K562 (cell line): Measurements from ENCODE around the gene FBXO48. TPM values are rescaled to one million over a fixed set of nuclear protein-coding genes. Genes with fewer than 3 reads are reported as not detected.

Experiments used
- ATF7 ChIP-seq: fragments of 450-650 bp; IDR thresholded peaks from 2 replicates; pipeline ENCODE4 v1.7.1; 2014; ENCODE audit warnings: mild to moderate bottlenecking, moderate library complexity
- CEBPG ChIP-seq, 3 experiments: fragments of 200-800 bp in 1 of 3; sonication (Bioruptor generic) in 1 of 3; sonication (generic) in 1 of 3; formaldehyde crosslinking in 1 of 3; IDR thresholded peaks in 2 of 3; conservative IDR thresholded peaks in 1 of 3; 2 replicates each; pipeline versions ENCODE4 v1.6.1 to v1.8.0; 2016 to 2022; ENCODE audit warnings: missing compliant biosample characterization in 2 of 3, missing genetic modification characterization in 2 of 3, mild to moderate bottlenecking in 1 of 3, missing genetic modification reagents in 1 of 3
- FOXM1 ChIP-seq, 2 experiments: fragments of 450-650 bp in 1 of 2; sonication (generic) in 1 of 2; formaldehyde crosslinking in 1 of 2; IDR thresholded peaks; 2 replicates each; pipeline versions ENCODE4 v1.6.1 to v1.9.0; 2017 to 2022; ENCODE audit warnings: low read depth in 2 of 2, mild to moderate bottlenecking in 2 of 2, missing genetic modification reagents in 1 of 2, moderate library complexity in 1 of 2
- FUS ChIP-seq: fragments of 200-400 bp; formaldehyde crosslinking; optimal IDR thresholded peaks from 2 replicates; pipeline ENCODE3; 2017; ENCODE audit warnings: low read depth, low read length
- HSF4 ChIP-seq: fragments of 250-450 bp; sonication (Bioruptor Pico); IDR thresholded peaks from 2 replicates; pipeline ENCODE4 v2.1.2; 2022; ENCODE audit warnings: mild to moderate bottlenecking, moderate library complexity, borderline replicate concordance
- KDM2B ChIP-seq: fragments of 250-450 bp; sonication (Bioruptor Pico); IDR thresholded peaks from 2 replicates; pipeline ENCODE4 v1.8.0; 2021; ENCODE audit warnings: mild to moderate bottlenecking, moderate library complexity
- LEF1 ChIP-seq: fragments of 450-650 bp; IDR thresholded peaks from 2 replicates; pipeline ENCODE4 v1.6.1; 2016; ENCODE audit warnings: mild to moderate bottlenecking
- MEF2A ChIP-seq: IDR thresholded peaks from 2 replicates; pipeline ENCODE4 v1.6.1; 2011; ENCODE audit warnings: low read depth, mild to moderate bottlenecking, low read length, moderate library complexity; ENCODE audit not compliant: control insufficient read depth
- MYBL2 ChIP-seq, 2 experiments: fragments of 450-650 bp in 1 of 2; sonication (generic) in 1 of 2; formaldehyde crosslinking in 1 of 2; IDR thresholded peaks; 2 replicates each; pipeline versions ENCODE4 v1.6.1 to v1.8.1; 2017 to 2022; ENCODE audit warnings: borderline replicate concordance in 1 of 2, inconsistent platforms in 1 of 2, low read depth in 1 of 2, mild to moderate bottlenecking in 1 of 2, missing genetic modification reagents in 1 of 2, moderate library complexity in 1 of 2
- NFRKB ChIP-seq: fragments of 450-650 bp; IDR thresholded peaks from 2 replicates; pipeline ENCODE4 v1.6.1; 2016; ENCODE audit warnings: low read depth
- TBP ChIP-seq: optimal IDR thresholded peaks from 2 replicates; pipeline ENCODE3; 2011; ENCODE audit warnings: low read depth, low read length, improper control_type of control experiment
- YY1 ChIP-seq, 3 experiments: IDR thresholded peaks; 2 replicates each; pipeline ENCODE4 v1.6.1; 2011; ENCODE audit warnings: low read length in 2 of 3, mild to moderate bottlenecking in 2 of 3, moderate library complexity in 2 of 3, borderline replicate concordance in 1 of 3, control low read depth in 1 of 3, low read depth in 1 of 3; ENCODE audit not compliant: insufficient read depth in 3 of 3, insufficient replicate concordance in 2 of 3, control insufficient read depth in 1 of 3, insufficient read length in 1 of 3; ENCODE audit errors: extremely low read depth in 1 of 3
- ZNF445 ChIP-seq: fragments of 250-450 bp; sonication (Bioruptor Pico); IDR thresholded peaks from 2 replicates; pipeline ENCODE4 v1.4.0; 2020; ENCODE audit warnings: low read depth, mild to moderate bottlenecking, moderate library complexity
- ZNF589 ChIP-seq: fragments of 200-800 bp; sonication (Bioruptor generic); IDR thresholded peaks from 2 replicates; pipeline ENCODE4 v1.6.1; 2016; ENCODE audit warnings: low read depth, missing genetic modification characterization, missing compliant biosample characterization
- ZNF668 ChIP-seq: fragments of 250-450 bp; sonication (Bioruptor Pico); IDR thresholded peaks from 2 replicates; pipeline ENCODE4 v1.8.0; 2022; ENCODE audit warnings: mild to moderate bottlenecking, inconsistent platforms
- ZNF766 ChIP-seq: fragments of 200-800 bp; sonication (Bioruptor generic); conservative IDR thresholded peaks from 2 replicates; pipeline ENCODE4 v1.6.1; 2016; ENCODE audit warnings: missing genetic modification characterization, missing compliant biosample characterization
- ZNF77 ChIP-seq: fragments of 250-450 bp; sonication (Bioruptor Pico); IDR thresholded peaks from 2 replicates; pipeline ENCODE4 v1.5.0; 2020
- polyA plus RNA-seq, 8 experiments: library from polyadenylated mRNA; depleted of rRNA in 4 of 8; stranded (reverse) in 5 of 8; unstranded in 3 of 8; fragments of >200 nt; fragmentation: Nextera tagmentation in 2 of 8; fragmentation: Illumina TruSeq in 1 of 8; extraction: Ambion mirVana in 2 of 8; extraction: Trizol in 1 of 8; gene quantifications; 2 replicates each; pipeline versions ENCODE4 v1.2.1 to v1.2.3, GENCODE V29; 2011 to 2014; ENCODE audit warnings: inconsistent platforms in 1 of 8, missing spikeins in 1 of 8
- total RNA-seq, 7 experiments: library from RNA; depleted of rRNA in 6 of 7; stranded (reverse); fragments of >200 nt in 6 of 7; fragmentation: Illumina TruSeq in 2 of 7; extraction: Trizol in 2 of 7; gene quantifications; 2 replicates each; pipeline versions ENCODE4 v1.2.1 to v1.2.3, GENCODE V29; 2011 to 2021; ENCODE audit warnings: low replicate concordance in 1 of 7
- TF ChIP-seq, protein P1 (sequence below): fragments of 450-650 bp; formaldehyde crosslinking; IDR thresholded peaks from 2 replicates; pipeline ENCODE4 v1.4.0; 2020; ENCODE audit warnings: mild to moderate bottlenecking, moderate library complexity
- TF ChIP-seq, protein P2 (sequence below): fragments of 250-450 bp; sonication (Bioruptor Pico); IDR thresholded peaks from 2 replicates; pipeline ENCODE4 v1.8.0; 2022; ENCODE audit warnings: moderate library complexity, mild to moderate bottlenecking, inconsistent platforms
- TF ChIP-seq, protein P3 (sequence below): sonication (generic); formaldehyde crosslinking; IDR thresholded peaks from 2 replicates; pipeline ENCODE4 v1.8.0; 2022; ENCODE audit warnings: missing genetic modification reagents, mild to moderate bottlenecking, moderate library complexity, borderline replicate concordance
- TF ChIP-seq, protein P4 (sequence below): fragments of 450-650 bp; formaldehyde crosslinking; IDR thresholded peaks from 2 replicates; pipeline ENCODE4 v1.4.0; 2022; ENCODE audit warnings: mild to moderate bottlenecking, moderate library complexity

The FBXO48 gene
- total and polyA plus RNA-seq, 9 of the 15 experiments (the other 6 are each of a cell fraction or from before 2014, with no cell fraction given) = 0.36 to 1.8 (median 0.73) TPM

DNA sequence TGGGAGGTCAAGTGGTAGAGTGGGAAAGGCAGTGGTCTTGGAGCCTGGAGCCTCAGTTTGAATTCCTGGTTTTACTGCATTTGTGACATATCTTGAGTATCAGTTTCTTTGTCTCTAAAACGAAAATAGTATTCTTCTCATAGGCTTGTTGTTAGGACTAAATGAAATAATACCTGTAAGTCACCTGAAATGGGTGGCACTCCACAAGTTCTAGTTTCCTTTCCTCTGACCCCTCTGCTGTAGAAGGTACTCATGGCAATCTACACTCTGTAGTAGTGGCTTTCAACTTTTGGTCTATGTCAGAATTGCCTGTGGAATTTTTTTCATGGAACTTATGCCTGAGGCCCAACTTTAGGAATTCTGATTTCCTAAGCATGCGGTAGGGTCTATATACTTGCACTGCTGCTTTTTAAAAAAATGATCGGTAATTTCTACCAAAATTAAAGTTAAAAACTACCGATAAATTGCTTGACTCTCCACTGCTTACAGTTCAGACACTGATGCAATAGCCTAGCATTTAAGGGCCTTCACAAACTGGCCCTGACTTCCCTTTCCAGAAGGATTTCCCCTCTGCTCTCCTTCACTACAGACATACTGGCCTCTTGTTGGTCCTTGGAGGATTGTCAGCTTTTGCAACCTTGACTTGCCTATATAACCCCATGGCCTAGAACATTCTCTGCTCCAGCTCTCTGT, 54.8 kb downstream of the FBXO48 start (continued):
- TF ChIP-seq, protein P1, sequence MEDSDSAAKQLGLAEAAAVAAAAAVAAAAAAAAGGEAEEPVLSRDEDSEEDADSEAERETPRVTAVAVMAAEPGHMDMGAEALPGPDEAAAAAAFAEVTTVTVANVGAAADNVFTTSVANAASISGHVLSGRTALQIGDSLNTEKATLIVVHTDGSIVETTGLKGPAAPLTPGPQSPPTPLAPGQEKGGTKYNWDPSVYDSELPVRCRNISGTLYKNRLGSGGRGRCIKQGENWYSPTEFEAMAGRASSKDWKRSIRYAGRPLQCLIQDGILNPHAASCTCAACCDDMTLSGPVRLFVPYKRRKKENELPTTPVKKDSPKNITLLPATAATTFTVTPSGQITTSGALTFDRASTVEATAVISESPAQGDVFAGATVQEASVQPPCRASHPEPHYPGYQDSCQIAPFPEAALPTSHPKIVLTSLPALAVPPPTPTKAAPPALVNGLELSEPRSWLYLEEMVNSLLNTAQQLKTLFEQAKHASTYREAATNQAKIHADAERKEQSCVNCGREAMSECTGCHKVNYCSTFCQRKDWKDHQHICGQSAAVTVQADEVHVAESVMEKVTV (CRISPR knock-in tag) = no peak
- TF ChIP-seq ZNF668 (no peak), KDM2B (CRISPR knock-in tag) (no peak), FOXM1 (IDR thresholded peaks at IDR 0.05; ENCODE audit: low read depth) (no peak), FOXM1 (CRISPR knock-in tag; IDR thresholded peaks at IDR 0.05; ENCODE audit: low read depth) (no peak), ZNF77 (CRISPR knock-in tag) (no peak), TBP (no peak), CEBPG (CRISPR knock-in tag; IDR thresholded peaks at IDR 0.05) (peak; percentile 58; the same call in 1 of the 2 replicates), CEBPG (tag; conservative IDR thresholded peaks at IDR 0.05 in 1 of 2, IDR thresholded peaks at IDR 0.05 in 1 of 2) (peak; percentile 59 to 64), MYBL2 (IDR thresholded peaks at IDR 0.05; ENCODE audit: low read depth) (no peak), MYBL2 (CRISPR knock-in tag; IDR thresholded peaks at IDR 0.05; ENCODE audit: borderline replicate concordance) (no peak), FUS (no peak), NFRKB (no peak), ATF7 (0 out of 2 replicates have a peak, but pooled peaks have one; percentile 16), MEF2A (no peak), YY1 (IDR thresholded peaks at IDR 0.05; ENCODE audit: borderline replicate concordance in 1 of 3, control insufficient read depth in 1 of 3, extremely low read depth in 1 of 3, insufficient read depth in 3 of 3, insufficient read length in 1 of 3, insufficient replicate concordance in 2 of 3, low read depth in 1 of 3, low read length in 2 of 3) (no peak), ZNF445 (CRISPR knock-in tag) (no peak), HSF4 (CRISPR knock-in tag) (no peak), ZNF589 (CRISPR knock-in tag) (peak; percentile 69; the same call in 1 of the 2 replicates), ZNF766 (CRISPR knock-in tag) (0 out of 2 replicates have a peak, but pooled peaks have one; percentile 40), LEF1 (no peak)
- TF ChIP-seq, protein P2, sequence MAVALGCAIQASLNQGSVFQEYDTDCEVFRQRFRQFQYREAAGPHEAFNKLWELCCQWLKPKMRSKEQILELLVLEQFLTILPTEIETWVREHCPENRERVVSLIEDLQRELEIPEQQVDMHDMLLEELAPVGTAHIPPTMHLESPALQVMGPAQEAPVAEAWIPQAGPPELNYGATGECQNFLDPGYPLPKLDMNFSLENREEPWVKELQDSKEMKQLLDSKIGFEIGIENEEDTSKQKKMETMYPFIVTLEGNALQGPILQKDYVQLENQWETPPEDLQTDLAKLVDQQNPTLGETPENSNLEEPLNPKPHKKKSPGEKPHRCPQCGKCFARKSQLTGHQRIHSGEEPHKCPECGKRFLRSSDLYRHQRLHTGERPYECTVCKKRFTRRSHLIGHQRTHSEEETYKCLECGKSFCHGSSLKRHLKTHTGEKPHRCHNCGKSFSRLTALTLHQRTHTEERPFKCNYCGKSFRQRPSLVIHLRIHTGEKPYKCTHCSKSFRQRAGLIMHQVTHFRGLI (CRISPR knock-in tag) = 0 out of 2 replicates have a peak, but pooled peaks have one; percentile 25
- TF ChIP-seq, protein P3, sequence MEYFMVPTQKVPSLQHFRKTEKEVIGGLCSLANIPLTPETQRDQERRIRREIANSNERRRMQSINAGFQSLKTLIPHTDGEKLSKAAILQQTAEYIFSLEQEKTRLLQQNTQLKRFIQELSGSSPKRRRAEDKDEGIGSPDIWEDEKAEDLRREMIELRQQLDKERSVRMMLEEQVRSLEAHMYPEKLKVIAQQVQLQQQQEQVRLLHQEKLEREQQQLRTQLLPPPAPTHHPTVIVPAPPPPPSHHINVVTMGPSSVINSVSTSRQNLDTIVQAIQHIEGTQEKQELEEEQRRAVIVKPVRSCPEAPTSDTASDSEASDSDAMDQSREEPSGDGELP (CRISPR knock-in tag) = no peak
- TF ChIP-seq, protein P4, sequence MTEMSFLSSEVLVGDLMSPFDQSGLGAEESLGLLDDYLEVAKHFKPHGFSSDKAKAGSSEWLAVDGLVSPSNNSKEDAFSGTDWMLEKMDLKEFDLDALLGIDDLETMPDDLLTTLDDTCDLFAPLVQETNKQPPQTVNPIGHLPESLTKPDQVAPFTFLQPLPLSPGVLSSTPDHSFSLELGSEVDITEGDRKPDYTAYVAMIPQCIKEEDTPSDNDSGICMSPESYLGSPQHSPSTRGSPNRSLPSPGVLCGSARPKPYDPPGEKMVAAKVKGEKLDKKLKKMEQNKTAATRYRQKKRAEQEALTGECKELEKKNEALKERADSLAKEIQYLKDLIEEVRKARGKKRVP (CRISPR knock-in tag) = peak; percentile 76
